GM21737 (cell line): Measurements from ENCODE around the gene ABCA3.
"Not testable (repeated sequence)": the region's sequence is repeated elsewhere in the genome, so short reads cannot be mapped to it uniquely, and the experiment has no call there.

Experiments used
- ATAC-seq: cut with Tn5 transposase; IDR thresholded peaks from one replicate; pipeline ENCODE4 v1.9.1; 2021; ENCODE audit warnings: mild to moderate bottlenecking, moderate library complexity; ENCODE audit not compliant: unreplicated experiment

The ABCA3 gene

GRCh38 chr16:2282866-2283555, 57.5 kb downstream of the ABCA3 start:
- ATAC-seq = no peak

GRCh38 chr16:2282262-2282661, 58.3 kb downstream of the ABCA3 start:
- no peak for ATAC-seq

GRCh38 chr16:2280981-2281542, 59.5 kb downstream of the ABCA3 start:
- no peak for ATAC-seq

GRCh38 chr16:2280461-2280860, 60.1 kb downstream of the ABCA3 start:
- no peak for ATAC-seq

- no peak for ATAC-seq
These were observed 61.4 kb downstream of the ABCA3 start for GRCh38 chr16:2278956-2279800.

GRCh38 chr16:2278272-2278608, 62.3 kb downstream of the ABCA3 start:
- no peak for ATAC-seq

GRCh38 chr16:2277466-2278271, 62.9 kb downstream of the ABCA3 start:
- ATAC-seq = no peak

- ATAC-seq = no peak
These were observed 63.9 kb downstream of the ABCA3 start for GRCh38 chr16:2276368-2277195.

- ATAC-seq = no peak
These were observed 64.8 kb downstream of the ABCA3 start for GRCh38 chr16:2275476-2276367.

- no peak for ATAC-seq
These were observed 66.6 kb downstream of the ABCA3 start for GRCh38 chr16:2273931-2274330.

GRCh38 chr16:2273484-2273883, 67.0 kb downstream of the ABCA3 start:
- no peak for ATAC-seq

GRCh38 chr16:2271848-2272461, 68.6 kb downstream of the ABCA3 start:
- ATAC-seq = no peak

GRCh38 chr16:2270588-2271470, 69.7 kb downstream of the ABCA3 start:
- no peak for ATAC-seq

GRCh38 chr16:2270070-2270462, 70.5 kb downstream of the ABCA3 start:
- no peak for ATAC-seq

- peak; percentile 62 for ATAC-seq
These were observed 72.4 kb downstream of the ABCA3 start, which contains the start of gene RNPS1 for GRCh38 chr16:2267913-2268666. Gene RNPS1 (minus strand): TSS chr16:2268126. CDS start chr16:2264643, 3,483 bp downstream.

- peak; percentile 43 for ATAC-seq
These were observed 73.0 kb downstream of the ABCA3 start for GRCh38 chr16:2267505-2267912.

- ATAC-seq = not testable (repeated sequence)
These were observed 73.6 kb downstream of the ABCA3 start for GRCh38 chr16:2266887-2267286.
